A549 treated with dexamethasone at 1 μM for 4 hours (cell line): ENCODE results near the gene ANO4. TPM values are rescaled to one million over a fixed set of nuclear protein-coding genes. Genes with fewer than 3 reads are reported as not detected.

Experiments used
- total RNA-seq: library from RNA; stranded (reverse); fragments of 200-300 nt; extraction: Qiagen RNA extraction; gene quantifications from 5 replicates; pipeline ENCODE4 v1.2.3, GENCODE V29; 2022

The ANO4 gene
- total RNA-seq = 0.05 to 0.08 TPM (median 0.07 TPM) in 4 of 5 replicates, not detected in the other

GRCh38 chr12:100794441-100795173, at the start of gene ANO4:
TSS of gene ANO4 (plus strand) at chr12:100794776. CDS start at chr12:100901786, 107,010 bp downstream.

Other genes starting within 250 kb of the ANO4 start
- gene GAS2L3, start 221.1 kb upstream of the ANO4 start, total RNA-seq = 4.9 to 9.8 TPM (median 9.2 TPM) in 5 replicates